Endothelial cell of umbilical vein (primary cell): ENCODE data around the gene MFAP4.

Source experiments
- EZH2 ChIP-seq: IDR thresholded peaks from 2 replicates; pipeline ENCODE4 v1.6.1; 2012; ENCODE audit warnings: borderline replicate concordance, low read depth, mild to moderate bottlenecking, moderate library complexity, low read length, inconsistent platforms; ENCODE audit not compliant: severe bottlenecking
- POLR2AphosphoS5 ChIP-seq: IDR thresholded peaks from 2 replicates; pipeline ENCODE4 v1.6.1; 2012; ENCODE audit warnings: low read depth, mild to moderate bottlenecking, control low read depth, low read length, moderate library complexity; ENCODE audit not compliant: insufficient read depth
- TF ChIP-seq, protein P1 (sequence below), 2 donors: IDR thresholded peaks; 1 replicate in 1 of 2; 2 replicates in 1 of 2; pipeline ENCODE4 v1.5.1; 2011; ENCODE audit warnings: low read length in 2 of 2, mild to moderate bottlenecking in 2 of 2, moderate library complexity in 2 of 2, control low read depth in 1 of 2, inconsistent platforms in 1 of 2, low read depth in 1 of 2; ENCODE audit not compliant: insufficient read depth in 1 of 2; ENCODE audit errors: extremely low read depth in 1 of 2

DNA sequence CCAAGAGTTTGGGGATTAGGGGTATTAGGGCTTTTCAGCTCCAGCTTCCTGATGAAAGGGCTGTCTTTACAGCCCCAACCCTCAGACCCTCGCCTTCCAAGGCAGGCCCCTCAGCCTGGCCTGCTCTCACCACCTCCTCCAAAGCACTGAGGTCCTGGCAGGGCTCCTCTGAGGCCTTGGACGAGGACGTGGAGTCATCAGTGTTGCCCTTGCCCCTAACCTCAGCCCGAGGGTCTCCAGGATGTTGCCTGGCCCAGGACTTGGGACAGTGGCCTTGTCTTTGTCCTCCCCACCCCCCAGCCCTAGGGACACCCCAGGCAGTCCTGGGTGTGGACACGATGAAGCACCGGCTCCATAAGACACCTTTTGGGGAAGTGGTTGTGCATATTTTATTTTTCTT, 52.7 kb downstream of the MFAP4 start:
- TF ChIP-seq POLR2AphosphoS5 (no peak), EZH2 (no peak)
- TF ChIP-seq, protein P1, sequence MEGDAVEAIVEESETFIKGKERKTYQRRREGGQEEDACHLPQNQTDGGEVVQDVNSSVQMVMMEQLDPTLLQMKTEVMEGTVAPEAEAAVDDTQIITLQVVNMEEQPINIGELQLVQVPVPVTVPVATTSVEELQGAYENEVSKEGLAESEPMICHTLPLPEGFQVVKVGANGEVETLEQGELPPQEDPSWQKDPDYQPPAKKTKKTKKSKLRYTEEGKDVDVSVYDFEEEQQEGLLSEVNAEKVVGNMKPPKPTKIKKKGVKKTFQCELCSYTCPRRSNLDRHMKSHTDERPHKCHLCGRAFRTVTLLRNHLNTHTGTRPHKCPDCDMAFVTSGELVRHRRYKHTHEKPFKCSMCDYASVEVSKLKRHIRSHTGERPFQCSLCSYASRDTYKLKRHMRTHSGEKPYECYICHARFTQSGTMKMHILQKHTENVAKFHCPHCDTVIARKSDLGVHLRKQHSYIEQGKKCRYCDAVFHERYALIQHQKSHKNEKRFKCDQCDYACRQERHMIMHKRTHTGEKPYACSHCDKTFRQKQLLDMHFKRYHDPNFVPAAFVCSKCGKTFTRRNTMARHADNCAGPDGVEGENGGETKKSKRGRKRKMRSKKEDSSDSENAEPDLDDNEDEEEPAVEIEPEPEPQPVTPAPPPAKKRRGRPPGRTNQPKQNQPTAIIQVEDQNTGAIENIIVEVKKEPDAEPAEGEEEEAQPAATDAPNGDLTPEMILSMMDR (IDR thresholded peaks at IDR 0.05; ENCODE audit: extremely low read depth in 1 of 2, insufficient read depth in 1 of 2, low read depth in 1 of 2, low read length in 2 of 2): no peak
